Nephron (organoid): ENCODE results near the gene BDNF.

Experiments
- H3K27ac Mint-ChIP-seq, 3 experiments: 2 replicates each; pipeline ENCODE4 v1.8.0; 2020; ENCODE audit warnings: mixed read lengths in 3 of 3, mild to moderate bottlenecking in 2 of 3, moderate library complexity in 1 of 3
- H3K27me3 Mint-ChIP-seq: 2 replicates; pipeline ENCODE4 v1.8.0; 2021; ENCODE audit warnings: low read depth, mild to moderate bottlenecking, moderate library complexity, mixed read lengths
- H3K36me3 Mint-ChIP-seq: 2 replicates; pipeline ENCODE4 v1.8.0; 2020; ENCODE audit warnings: low read depth, mixed read lengths
- H3K4me1 Mint-ChIP-seq: 2 replicates; pipeline ENCODE4 v1.8.0; 2020; ENCODE audit warnings: mixed read lengths
- H3K4me3 Mint-ChIP-seq, 3 experiments: 2 replicates each; pipeline ENCODE4 v1.8.0; 2020; ENCODE audit warnings: mild to moderate bottlenecking in 3 of 3, mixed read lengths in 3 of 3, moderate library complexity in 2 of 3
- H3K9me3 Mint-ChIP-seq: 2 replicates; pipeline ENCODE4 v1.8.0; 2020; ENCODE audit warnings: mixed read lengths
- TF ChIP-seq, protein P1 (sequence below), 3 experiments: fragments of 200-600 bp; sonication (generic); IDR thresholded peaks; one replicate each; pipeline ENCODE4 v1.5.0; 2021; ENCODE audit warnings: antibody characterized with exemption in 3 of 3; ENCODE audit not compliant: unreplicated experiment in 3 of 3

The BDNF gene

DNA sequence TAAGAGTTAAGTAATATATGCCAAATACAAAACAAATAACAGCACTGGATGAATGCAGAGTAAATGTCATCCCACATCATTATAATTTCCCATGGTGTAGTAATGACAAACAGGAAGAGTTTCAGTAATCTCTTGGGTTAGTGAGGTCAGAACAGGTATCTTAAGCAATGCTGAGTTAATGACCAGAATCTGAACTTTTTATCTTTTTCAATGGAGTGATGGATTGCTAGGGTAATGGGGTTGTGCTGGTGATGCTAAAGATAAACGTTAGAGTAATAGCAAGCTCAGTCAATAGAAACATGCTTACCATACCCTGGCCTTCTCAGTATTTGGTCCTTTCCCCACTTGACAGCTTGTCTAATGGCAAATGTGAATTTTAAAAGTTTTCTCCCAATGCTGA lies 11.5 kb upstream of the BDNF start:
- TF ChIP-seq, protein P1, sequence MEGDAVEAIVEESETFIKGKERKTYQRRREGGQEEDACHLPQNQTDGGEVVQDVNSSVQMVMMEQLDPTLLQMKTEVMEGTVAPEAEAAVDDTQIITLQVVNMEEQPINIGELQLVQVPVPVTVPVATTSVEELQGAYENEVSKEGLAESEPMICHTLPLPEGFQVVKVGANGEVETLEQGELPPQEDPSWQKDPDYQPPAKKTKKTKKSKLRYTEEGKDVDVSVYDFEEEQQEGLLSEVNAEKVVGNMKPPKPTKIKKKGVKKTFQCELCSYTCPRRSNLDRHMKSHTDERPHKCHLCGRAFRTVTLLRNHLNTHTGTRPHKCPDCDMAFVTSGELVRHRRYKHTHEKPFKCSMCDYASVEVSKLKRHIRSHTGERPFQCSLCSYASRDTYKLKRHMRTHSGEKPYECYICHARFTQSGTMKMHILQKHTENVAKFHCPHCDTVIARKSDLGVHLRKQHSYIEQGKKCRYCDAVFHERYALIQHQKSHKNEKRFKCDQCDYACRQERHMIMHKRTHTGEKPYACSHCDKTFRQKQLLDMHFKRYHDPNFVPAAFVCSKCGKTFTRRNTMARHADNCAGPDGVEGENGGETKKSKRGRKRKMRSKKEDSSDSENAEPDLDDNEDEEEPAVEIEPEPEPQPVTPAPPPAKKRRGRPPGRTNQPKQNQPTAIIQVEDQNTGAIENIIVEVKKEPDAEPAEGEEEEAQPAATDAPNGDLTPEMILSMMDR (IDR thresholded peaks at IDR 0.05; ENCODE audit: unreplicated experiment in 3 of 3), result no peak
- peaks cover 33% of the 10 kb centered on the region for H3K27me3 Mint-ChIP-seq
- no peaks in the 10 kb centered on the region for H3K9me3 Mint-ChIP-seq
- no peak overlapping the region for H3K27ac Mint-ChIP-seq
- H3K4me1 Mint-ChIP-seq, result no peaks in the 10 kb centered on the region
- no peaks in the 10 kb centered on the region for H3K36me3 Mint-ChIP-seq
- no peak overlapping the region for H3K4me3 Mint-ChIP-seq

DNA sequence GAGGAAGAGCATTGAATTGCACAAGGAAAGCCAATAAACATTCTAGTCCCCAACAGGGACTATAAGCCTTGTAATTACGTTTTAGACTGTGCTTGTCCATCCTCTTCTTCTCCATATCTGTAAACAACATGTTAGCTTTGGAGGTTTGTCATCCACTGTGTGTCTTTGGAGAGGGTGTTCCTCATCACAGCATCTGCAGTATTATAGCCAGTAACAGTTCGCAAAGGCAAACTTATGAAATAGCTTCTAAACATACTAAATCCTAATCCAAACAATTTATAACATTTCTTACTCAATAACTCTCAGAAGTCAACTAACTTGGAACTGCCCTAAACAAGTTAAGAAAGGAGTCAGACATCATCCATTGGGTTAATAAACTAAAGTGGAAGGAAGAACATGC lies 10.3 kb upstream of the BDNF start:
- no peak overlapping the region for H3K4me3 Mint-ChIP-seq
- peaks cover 22% of the 10 kb centered on the region for H3K27me3 Mint-ChIP-seq
- H3K36me3 Mint-ChIP-seq, result no peaks in the 10 kb centered on the region
- TF ChIP-seq, protein P1 (IDR thresholded peaks at IDR 0.05; ENCODE audit: unreplicated experiment in 3 of 3), result no peak
- no peak overlapping the region for H3K27ac Mint-ChIP-seq
- H3K4me1 Mint-ChIP-seq, result peaks cover 9% of the 10 kb centered on the region
- no peaks in the 10 kb centered on the region for H3K9me3 Mint-ChIP-seq

DNA sequence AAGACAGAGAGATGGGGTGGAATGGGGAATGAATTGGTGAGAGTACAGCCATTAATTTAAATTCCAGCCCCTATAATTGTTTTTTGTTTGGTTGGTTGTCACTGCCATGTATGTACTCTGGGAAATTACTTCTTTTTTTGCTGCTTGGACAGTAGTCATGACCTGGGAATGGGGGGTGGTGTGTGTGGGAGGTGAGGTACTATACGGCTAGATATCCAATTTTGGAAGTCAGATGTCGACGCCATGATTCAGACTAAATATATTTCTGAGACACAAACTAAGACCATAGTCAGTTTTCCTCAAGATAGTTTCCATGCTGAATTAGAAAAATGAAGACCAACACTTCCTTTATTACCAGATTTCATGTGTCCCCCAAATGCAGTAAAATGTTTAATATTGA lies 7.4 kb upstream of the BDNF start:
- H3K27me3 Mint-ChIP-seq, result peaks cover 19% of the 10 kb centered on the region
- peaks cover 14% of the 10 kb centered on the region for H3K4me1 Mint-ChIP-seq
- TF ChIP-seq, protein P1 (IDR thresholded peaks at IDR 0.05; ENCODE audit: unreplicated experiment in 3 of 3), result no peak
- no peak overlapping the region for H3K27ac Mint-ChIP-seq
- no peaks in the 10 kb centered on the region for H3K36me3 Mint-ChIP-seq
- H3K4me3 Mint-ChIP-seq, result no peak overlapping the region
- H3K9me3 Mint-ChIP-seq, result no peaks in the 10 kb centered on the region

- TF ChIP-seq, protein P1 (IDR thresholded peaks at IDR 0.05; ENCODE audit: unreplicated experiment in 3 of 3), result peak; percentile 63 to 68 (median 65)
- peak overlapping the region in 1 of 3 experiments; percentile 16 for H3K27ac Mint-ChIP-seq
- no peaks in the 10 kb centered on the region for H3K9me3 Mint-ChIP-seq
- H3K4me1 Mint-ChIP-seq, result peaks cover 22% of the 10 kb centered on the region
- H3K4me3 Mint-ChIP-seq, result no peak overlapping the region
- peaks cover 24% of the 10 kb centered on the region for H3K27me3 Mint-ChIP-seq
- no peaks in the 10 kb centered on the region for H3K36me3 Mint-ChIP-seq
Measured at GRCh38 chr11:27705873-27706820, 5.9 kb upstream of the BDNF start.

DNA sequence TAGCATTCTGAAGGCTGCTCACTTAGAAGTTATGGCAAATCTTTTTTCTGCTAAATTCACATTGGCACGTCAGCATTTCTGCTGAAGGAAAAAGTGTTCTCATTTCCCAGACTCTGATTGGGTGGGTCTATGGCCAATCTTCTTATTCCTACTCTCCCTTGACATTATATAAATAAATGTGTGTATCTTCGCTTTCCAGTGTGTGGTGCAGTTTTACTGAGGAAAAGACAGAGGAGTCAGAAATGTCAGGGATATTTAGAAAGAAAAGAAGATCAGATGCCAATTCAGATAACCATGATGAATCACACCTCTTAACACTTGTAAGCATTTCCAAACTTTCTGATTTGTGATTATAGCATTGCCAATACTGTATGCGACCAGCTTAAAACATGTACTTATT lies 3.2 kb upstream of the BDNF start:
- H3K27me3 Mint-ChIP-seq, result peaks cover 38% of the 10 kb centered on the region
- H3K9me3 Mint-ChIP-seq, result no peaks in the 10 kb centered on the region
- no peaks in the 10 kb centered on the region for H3K36me3 Mint-ChIP-seq
- peaks cover 29% of the 10 kb centered on the region for H3K4me1 Mint-ChIP-seq
- TF ChIP-seq, protein P1 (IDR thresholded peaks at IDR 0.05; ENCODE audit: unreplicated experiment in 3 of 3), result no peak
- H3K27ac Mint-ChIP-seq, result no peak overlapping the region
- H3K4me3 Mint-ChIP-seq, result peak overlapping the region in 2 of 3 experiments; percentile 0 to 3

- H3K36me3 Mint-ChIP-seq, result no peaks in the 10 kb centered on the region
- H3K4me1 Mint-ChIP-seq, result peaks cover 32% of the 10 kb centered on the region
- no peak overlapping the region for H3K27ac Mint-ChIP-seq
- H3K27me3 Mint-ChIP-seq, result peaks cover 41% of the 10 kb centered on the region
- H3K9me3 Mint-ChIP-seq, result no peaks in the 10 kb centered on the region
- peak overlapping the region; percentile 5 to 23 (median 22) for H3K4me3 Mint-ChIP-seq
- TF ChIP-seq, protein P1 (IDR thresholded peaks at IDR 0.05; ENCODE audit: unreplicated experiment in 3 of 3), result no peak
Measured at GRCh38 chr11:27702811-27703210, 2.6 kb upstream of the BDNF start.
